HG03342 (cell line): Measurements from ENCODE around the gene ITIH3.

Source experiments
- ATAC-seq: cut with Tn5 transposase; IDR thresholded peaks from one replicate; pipeline ENCODE4 v1.9.1; 2021; ENCODE audit warnings: mild to moderate bottlenecking, moderate library complexity; ENCODE audit not compliant: unreplicated experiment

ITIH3 gene

DNA sequence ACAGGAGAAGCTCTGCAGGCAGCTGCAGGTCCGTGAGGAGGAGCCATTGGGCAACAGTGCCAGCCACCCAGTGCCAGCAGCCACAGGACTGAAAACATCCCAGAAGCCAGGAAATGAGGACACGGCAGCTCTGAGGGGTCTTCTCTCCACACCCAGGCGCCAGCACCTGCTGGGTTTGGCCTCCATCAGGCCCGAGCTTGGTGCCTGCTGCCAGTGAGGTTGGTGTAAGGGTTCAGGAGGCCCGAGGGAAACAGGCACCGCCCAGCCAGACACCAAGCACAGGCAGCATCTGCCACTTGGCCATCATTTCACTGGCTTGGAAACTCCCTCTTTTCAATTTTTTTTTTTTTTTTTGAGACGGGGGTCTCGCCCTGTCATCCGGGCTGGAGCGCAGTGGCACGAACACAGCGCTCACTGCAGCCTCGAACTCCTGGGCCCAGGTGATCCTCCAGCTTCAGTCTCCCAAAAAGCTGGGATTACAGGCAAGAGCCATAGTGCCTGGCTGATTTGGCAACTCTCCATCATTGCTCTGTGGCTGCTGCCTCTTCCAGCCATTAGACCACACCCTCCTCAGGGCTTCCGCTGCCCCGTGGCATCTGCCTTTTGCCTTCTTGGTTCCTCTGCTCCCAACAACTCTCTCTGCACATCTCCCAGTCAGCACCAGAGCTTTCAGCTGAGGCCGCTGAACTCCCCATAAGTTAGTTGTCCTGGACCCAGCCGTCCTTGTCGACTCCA lies 1.5 kb upstream of the ITIH3 start:
- no peak for ATAC-seq

- no peak for ATAC-seq
Observed at GRCh38 chr3:52793702-52794611, 639 bp upstream of the ITIH3 start.

- ATAC-seq, result no peak
Observed at GRCh38 chr3:52795298-52795900, 803 bp downstream of the ITIH3 start.

DNA sequence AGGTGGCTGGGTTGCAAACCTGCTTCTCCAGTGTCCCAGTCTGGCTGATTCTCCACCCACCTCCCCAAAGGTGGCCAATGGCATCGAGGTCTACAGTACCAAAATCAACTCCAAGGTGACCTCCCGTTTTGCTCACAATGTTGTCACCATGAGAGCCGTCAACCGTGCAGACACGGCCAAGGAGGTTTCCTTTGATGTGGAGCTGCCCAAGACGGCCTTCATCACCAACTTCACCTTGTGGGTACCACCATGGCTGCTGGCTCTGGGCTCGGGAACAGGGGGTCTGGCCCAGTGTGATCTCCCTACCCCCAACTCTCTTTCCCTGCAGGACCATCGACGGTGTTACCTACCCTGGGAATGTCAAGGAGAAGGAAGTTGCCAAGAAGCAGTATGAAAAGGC lies 1.8 kb downstream of the ITIH3 start:
- no peak for ATAC-seq

- ATAC-seq, result no peak
Observed at GRCh38 chr3:52798376-52798977, 3.9 kb downstream of the ITIH3 start.

DNA sequence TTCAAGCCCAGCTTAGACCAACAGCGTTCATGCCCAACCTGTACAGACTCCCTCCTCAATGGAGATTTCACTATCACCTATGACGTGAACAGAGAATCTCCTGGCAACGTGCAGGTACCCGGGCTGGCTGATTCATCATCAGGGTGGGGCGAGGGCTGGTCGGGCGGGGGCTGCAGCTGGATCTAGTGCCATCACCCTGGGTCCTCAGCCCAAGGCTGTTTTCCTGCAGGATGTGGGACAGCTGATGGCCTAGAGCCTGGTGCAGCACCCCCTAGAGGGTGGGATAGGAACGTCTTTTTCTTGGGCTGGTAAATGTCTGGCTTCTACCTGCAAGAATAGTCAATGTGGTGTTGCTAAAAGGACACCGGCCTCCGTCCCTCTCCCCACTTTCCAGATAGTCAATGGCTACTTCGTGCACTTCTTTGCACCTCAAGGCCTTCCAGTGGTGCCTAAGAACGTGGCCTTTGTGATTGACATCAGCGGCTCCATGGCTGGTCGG lies 4.4 kb downstream of the ITIH3 start:
- no peak for ATAC-seq

DNA sequence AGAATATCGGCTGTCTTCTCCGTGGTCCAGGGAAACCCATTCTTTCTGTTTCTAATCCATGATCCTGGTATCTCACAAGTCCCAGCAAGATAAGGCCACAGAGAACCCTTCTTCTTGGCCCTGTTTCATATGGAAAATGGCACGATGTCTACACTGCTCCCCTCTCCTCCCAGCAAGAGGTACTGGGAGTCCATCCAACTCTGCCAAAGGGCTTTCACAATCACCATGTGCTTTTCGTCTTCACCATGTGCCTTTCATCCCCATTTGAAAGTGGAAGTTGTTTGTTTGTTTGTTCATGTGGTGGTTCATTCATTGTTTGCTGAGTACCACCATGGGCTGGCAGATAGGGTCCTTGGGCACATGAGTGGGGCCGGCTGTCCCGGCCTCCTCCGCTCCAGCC lies 5.5 kb downstream of the ITIH3 start:
- ATAC-seq, result no peak

GRCh38 chr3:52801839-52802238 lies 7.2 kb downstream of the ITIH3 start:
- ATAC-seq, result no peak

DNA sequence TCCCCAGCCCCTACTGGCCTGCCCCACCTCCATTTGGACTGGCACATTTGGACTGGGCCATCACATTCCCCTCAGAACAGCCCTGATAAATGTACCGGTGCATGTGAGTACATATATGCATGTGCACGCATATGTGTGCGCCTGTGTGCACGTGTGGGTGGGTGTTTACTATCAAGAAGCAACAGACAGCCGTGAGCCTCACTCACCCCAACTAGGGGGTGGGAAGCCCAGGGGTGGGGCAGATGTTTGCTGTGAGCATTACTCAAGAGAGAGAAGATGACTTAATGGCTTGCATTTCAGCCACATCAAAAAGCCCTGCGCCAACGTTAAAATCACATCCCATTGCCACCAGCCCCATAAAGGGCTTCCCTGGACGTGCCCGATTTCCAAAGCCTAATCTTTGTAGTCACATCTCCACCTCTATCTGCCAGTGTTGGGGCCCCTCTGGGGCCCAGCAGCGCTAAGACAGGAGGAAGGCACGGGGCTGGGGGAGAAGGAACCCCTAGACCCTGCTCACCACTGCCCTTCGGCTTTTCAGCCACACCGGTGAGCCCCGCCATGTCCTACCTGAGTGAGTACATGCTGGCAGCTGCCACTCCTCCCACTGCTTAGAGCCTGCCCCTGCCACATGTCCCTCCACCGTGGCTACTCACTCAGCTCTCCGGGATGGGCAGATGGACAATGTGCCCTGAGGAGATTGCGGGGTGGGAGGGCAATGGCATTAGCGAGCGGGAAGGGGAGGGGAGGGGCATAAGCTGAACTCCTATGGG lies 10.9 kb downstream of the ITIH3 start:
- ATAC-seq, result no peak

DNA sequence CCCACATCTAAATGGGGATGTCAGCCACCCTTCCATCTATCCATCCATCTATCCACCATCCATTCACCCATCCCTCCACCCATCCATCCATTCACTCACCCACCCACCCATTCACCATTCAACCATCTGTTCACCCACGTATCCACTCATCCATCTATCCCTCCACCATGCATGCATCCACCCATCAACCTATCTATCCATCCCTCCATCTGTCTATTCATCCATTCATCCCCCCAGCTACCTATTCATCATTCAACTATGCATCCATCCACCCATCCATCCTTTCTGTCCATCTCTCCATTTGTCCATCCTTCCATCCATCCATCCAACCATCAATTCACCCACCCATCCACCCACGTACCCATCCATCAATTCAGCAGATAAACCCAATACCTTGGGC lies 14.6 kb downstream of the ITIH3 start:
- no peak for ATAC-seq

DNA sequence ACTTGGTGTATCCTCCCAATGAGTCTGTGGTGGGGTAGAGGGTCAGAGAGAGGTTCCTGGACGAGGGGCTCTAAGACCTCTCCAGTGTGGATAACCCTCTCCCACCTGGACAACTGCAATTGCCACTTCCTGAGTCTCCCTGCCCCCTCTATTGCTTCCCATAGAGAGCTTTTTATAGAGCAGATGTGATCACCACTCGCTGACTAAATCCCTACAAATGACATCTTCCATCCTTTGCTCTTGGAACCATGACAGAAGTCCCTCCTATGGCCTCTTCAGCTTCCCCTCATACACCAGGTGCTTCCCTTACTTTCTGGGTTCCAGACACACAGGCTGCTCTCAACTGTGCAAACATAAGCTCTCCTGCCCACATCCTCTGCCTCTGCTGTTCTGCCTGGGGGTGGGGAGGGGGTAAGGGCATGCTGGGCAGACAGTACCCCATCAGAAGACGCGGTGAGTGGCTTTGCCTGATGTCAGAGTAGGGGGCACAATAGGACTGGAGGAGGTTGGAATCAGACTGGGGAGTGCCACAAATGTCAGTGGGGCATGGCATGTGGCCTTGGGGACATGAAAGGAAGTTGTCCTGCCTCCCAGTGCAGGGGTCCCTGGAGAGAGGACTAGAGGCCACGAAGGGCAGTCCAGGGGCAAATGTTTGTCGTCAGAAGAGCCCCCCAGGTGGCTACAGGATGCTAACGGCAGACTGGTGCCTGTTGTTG lies 15.2 kb downstream of the ITIH3 start:
- ATAC-seq, result no peak

DNA sequence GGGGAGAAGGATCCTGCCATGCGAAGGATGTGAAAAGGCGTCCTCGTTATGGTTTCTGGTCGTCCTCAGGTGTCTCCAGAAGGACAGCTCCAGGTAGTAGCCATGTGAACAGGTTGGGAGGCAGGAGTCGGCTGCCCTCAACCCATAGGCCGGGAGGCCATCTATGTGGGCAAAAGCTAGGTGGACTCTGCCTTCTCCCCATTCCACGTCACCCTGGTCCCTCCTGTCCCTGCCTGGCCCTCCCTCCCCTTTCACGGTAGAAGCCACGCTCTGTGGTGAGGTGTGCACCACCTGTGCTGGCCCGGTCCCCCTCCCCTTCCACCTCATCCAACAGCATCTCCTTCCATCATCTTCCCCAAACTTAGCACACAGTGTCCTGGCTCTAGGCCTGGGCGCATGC lies 16.3 kb downstream of the ITIH3 start:
- no peak for ATAC-seq

DNA sequence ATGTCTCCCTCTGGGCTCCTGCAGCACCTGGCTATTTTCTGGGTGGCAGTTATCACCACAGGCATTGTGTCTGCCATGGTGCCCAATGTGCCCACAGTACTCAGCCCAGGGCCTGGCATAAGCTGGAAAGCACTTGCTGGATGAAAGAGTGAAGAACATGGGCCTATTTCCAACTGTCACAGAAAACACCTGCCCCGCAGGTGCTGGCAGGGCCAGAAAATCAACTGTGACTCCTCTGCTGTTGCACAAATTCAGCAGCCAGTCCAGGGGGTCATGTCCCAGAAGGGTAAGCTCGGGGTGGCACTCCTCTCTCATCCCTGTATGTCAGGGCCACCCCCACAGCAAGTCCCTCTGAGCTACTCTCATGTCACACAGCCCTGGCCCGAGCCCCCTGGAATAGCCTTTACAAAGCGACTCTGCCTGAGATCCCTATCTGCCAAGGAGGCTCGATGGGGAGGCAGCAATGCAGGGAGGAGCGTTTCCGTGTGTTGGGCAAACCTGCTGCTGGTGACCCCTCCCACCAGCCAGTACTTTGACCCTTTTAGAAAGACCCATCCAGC lies 16.9 kb downstream of the ITIH3 start:
- ATAC-seq, result no peak

- ATAC-seq, result no peak
Observed at GRCh38 chr3:52813810-52814209, 19.2 kb downstream of the ITIH3 start.

- ATAC-seq, result no peak
Observed at GRCh38 chr3:52816199-52816598, 21.6 kb downstream of the ITIH3 start.

- ATAC-seq, result no peak
Observed at GRCh38 chr3:52816654-52817053, 22.1 kb downstream of the ITIH3 start.

DNA sequence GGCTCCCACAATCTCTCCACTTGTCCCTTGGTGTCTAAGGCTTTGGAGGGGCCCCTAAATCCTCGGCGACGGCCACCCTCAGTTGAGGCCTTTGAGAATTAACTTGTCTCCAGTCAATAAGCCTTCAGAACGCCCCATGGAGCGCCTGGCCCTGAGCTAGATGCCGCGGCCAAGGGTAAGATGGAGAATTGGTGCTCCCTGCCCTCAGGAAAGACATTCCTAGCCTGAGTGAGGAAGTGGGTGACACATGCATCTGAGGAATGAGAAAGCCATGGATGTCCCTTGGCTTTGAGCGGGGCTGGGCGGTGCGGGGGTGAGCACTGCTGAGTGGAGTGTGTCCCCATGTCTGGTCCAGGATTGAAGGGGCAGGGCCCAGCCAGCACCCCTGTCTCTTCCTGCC lies 22.6 kb downstream of the ITIH3 start:
- no peak for ATAC-seq

DNA sequence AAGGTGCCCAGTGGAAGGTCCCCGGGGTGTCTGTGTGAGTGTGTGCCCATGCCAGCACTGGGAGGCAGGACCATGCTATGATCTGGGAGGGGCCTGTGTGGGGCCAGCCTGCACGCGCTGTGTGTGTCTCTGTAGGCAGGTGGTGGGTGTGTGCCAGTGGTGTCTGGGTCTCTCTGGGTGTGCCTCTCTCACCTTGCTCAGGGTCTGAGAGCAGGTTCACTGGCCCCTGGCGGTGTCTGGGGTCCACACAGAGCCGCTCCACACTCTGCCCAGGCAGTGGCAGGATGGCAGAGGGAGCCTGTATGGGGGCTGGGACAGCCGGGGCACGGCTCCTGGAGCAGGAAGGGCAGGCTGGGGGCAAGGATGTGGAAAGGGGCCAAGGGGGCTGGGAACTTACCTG lies 23.3 kb downstream of the ITIH3 start:
- no peak for ATAC-seq

DNA sequence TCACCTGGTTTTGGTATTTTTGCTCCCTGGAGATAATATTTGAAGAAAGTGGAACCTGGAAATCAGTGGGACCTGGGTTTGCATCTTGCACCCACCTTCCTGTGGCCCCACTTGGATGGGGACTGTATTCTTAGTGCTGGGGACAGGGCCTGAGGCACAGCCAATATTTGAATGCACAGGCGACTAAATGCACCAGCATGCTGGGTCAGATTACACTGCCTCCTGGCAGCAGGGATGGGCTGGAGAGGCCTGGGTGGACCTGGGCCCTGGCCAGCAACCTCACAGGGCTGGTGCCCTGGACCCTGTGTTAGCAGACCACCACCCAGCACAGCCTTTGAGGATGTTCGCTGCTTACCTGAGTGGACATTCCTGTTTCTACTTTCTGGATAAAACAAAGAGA lies 25.3 kb downstream of the ITIH3 start:
- ATAC-seq, result no peak

GRCh38 chr3:52820736-52821135 lies 26.1 kb downstream of the ITIH3 start:
- no peak for ATAC-seq
